GM18861 (cell line): ENCODE measurements around the gene IMMP2L.
"Not testable (repeated sequence)": the region's sequence is repeated elsewhere in the genome, so short reads cannot be mapped to it uniquely, and the experiment has no call there.

Experiments
- ATAC-seq: cut with Tn5 transposase; IDR thresholded peaks from one replicate; pipeline ENCODE4 v1.9.1; 2021; ENCODE audit not compliant: unreplicated experiment

Gene IMMP2L

GRCh38 chr7:110704225-110704624 is 858.1 kb downstream of the IMMP2L start:
- no peak for ATAC-seq

- no peak for ATAC-seq
Measured at GRCh38 chr7:110698576-110698975, 863.7 kb downstream of the IMMP2L start.

DNA sequence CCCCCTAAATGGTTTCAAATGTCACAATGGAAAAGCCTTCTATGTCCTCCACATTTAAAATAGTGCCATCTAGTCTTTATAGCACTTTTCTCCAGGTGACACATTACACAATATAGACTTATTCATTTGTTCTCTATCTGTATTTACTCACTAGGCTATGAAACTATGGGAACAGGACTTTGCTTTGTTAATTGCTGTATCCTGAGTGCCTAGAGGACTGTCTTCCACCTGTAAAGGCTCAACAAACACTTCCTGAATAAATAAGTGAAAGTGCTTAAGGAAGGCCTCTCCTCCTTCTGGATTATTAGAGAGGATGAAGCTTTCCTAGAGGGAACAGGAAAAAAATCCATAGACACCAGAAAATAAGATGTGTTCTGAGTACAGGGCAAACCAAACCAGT is 868.9 kb downstream of the IMMP2L start:
- ATAC-seq, result no peak

GRCh38 chr7:110688908-110689307 is 873.4 kb downstream of the IMMP2L start:
- no peak for ATAC-seq

DNA sequence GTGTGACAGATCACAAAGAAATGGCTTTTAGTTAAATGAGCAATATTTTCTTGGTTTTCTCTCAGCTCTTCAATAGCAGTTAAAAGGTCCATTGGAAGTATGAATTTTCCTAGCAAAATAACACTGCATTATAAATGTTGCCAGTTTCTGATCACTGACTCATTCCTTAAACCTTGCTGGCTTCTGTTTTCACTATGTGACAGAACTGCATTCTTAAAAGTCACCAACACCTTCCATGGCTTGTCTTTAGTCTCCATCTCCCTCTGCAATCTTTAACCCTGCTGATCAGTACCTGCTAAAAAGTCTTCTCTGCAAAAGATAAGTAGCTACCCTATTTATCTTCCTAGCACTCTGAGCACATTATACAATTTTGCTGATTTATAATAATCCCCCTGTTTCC is 876.4 kb downstream of the IMMP2L start:
- ATAC-seq, result no peak

- ATAC-seq, result no peak
Measured at GRCh38 chr7:110681941-110682340, 880.4 kb downstream of the IMMP2L start.

GRCh38 chr7:110677405-110677804 is 884.9 kb downstream of the IMMP2L start:
- ATAC-seq, result no peak

DNA sequence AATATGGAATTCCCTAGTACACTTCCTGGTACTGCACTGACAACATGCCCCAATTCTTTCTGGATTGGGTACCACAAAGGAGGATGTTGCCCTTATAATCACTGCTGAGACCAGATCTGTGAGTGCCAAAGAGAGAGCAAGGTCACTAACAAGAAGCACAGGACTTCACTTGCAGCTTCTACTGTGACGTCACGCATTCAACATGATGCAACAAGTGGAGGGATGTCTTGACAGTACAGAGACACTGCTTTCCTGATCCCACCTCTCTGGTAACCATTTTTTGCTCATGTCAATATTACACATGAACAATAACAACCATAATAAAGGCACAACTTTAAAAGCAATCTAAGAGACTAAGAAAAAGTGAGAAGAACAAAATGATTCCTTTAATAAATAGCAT is 885.5 kb downstream of the IMMP2L start:
- ATAC-seq, result no peak

DNA sequence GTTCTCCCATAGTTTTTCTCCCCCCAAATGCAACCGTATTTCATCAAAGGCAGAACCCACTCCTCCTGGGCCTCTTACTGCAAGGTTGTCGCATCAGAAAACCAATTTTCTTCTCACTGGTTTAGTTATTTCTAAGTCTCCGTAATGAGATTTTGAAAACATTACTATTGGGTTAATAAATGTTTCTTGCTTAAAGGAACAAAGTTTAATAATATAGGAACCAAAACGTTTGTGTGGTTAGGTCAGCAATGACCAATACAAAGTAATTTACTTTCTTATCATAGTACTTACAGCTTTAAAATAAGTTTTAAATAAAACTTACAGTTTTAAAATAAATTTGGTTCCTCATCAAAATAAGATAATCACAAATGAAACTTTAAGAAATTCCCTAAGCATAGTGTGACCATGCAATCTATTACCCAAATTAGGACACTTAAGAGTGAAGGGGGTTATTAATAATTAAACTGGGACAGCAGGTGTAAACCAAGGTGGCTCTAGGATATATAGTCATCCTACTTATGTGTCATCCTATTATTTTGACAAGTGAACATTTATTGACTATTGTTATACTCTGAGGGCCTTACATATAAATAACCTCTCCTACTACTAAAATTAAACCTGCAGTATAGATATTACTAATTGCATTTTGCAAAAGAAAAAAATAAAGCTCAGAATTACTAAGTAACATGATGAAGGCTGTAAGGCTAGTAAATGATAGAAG is 886.7 kb downstream of the IMMP2L start:
- ATAC-seq, result peak; percentile 83

- no peak for ATAC-seq
Measured at GRCh38 chr7:110673148-110673547, 889.1 kb downstream of the IMMP2L start.

DNA sequence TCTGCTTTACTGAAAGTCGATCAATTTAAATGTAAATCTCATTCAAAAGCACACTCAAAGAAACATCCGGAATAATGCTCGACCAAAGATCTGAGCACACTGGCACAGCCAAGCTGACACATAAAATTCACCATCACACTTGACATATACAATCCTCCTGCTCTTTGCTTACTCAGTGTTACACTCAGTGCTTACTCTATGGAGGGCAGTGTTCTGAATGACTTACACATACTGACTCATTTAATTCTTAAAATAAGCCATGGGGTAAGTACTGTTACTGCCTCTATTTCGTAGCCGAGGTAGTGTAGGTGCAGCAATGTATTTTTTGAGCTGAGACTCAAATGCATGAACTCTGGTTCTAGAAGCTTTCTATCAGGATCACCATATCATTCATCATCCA is 892.9 kb downstream of the IMMP2L start:
- no peak for ATAC-seq

GRCh38 chr7:110664803-110665202 is 897.5 kb downstream of the IMMP2L start:
- no peak for ATAC-seq

GRCh38 chr7:110660637-110661036 is 901.7 kb downstream of the IMMP2L start:
- not testable (repeated sequence) for ATAC-seq

- ATAC-seq, result no peak
Measured at GRCh38 chr7:110650328-110650727, 912.0 kb downstream of the IMMP2L start.

- ATAC-seq, result no peak
Measured at GRCh38 chr7:110647266-110647665, 915.0 kb downstream of the IMMP2L start.

- ATAC-seq, result no peak
Measured at GRCh38 chr7:110646804-110647203, 915.5 kb downstream of the IMMP2L start.

- ATAC-seq, result no peak
Measured at GRCh38 chr7:110645616-110646015, 916.7 kb downstream of the IMMP2L start.

GRCh38 chr7:110645060-110645459 is 917.2 kb downstream of the IMMP2L start:
- peak; percentile 90 for ATAC-seq

DNA sequence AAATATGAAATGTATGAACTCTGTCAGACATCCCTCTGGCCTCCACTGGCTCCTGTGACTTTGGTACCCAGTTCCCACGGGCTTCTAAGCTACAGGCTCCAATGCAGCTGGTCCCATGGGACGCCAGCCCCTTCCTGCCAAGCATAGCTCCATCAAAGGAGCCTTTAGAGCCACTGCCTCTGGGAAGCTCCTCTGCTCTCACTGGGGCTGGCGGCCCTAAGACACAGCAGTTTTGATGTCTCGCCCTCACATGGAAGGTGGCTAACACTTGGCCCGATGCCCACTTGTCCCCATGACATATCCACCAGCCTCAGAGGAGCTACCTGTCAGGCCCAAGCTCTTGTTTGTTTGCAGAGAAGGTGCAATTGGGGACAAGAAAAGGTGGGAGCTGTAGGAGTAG is 925.0 kb downstream of the IMMP2L start:
- no peak for ATAC-seq

DNA sequence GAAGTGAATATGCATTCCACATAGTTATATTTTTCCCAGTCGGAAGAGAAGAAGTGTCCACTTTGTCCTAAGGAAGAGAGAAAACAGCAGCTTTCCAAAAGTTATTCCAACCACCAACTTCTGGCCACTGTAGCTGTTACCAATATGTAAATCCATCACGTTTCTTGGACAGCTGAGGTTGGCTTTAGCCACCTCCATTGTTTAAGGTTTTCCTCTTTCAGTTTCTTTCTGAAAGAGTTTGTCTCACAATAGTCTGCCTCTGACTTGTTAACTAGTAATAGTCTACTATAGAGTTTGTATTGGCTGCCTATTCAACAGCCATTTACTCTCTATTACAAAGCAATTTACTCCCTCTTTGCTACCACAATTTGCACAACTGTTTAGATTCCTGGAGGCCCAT is 929.0 kb downstream of the IMMP2L start:
- peak; percentile 73 for ATAC-seq

- no peak for ATAC-seq
Measured at GRCh38 chr7:110626414-110626813, 935.9 kb downstream of the IMMP2L start.

- no peak for ATAC-seq
Measured at GRCh38 chr7:110625294-110625693, 937.0 kb downstream of the IMMP2L start.

DNA sequence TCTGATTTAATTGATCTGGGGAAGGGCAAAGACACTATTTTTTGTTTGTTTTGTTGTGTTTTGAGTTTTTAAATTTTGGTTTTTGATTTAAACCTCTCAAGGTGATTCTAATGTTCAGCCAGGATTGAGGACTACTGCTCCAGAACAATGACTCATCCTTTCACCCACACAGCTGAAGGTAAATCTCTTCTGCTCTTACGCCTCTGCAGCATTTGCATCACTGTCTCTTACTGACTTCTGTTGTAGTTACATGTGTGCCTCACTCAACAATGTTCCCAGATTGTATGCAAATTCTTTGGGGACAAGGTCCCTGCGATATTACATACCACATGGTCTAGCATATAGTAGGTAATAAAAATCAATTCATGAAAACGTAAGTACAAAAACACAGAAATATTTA is 938.9 kb downstream of the IMMP2L start:
- no peak for ATAC-seq
